ENCODE measurements around the gene WDR18.
A peak's percentile ranks its signal among the peaks of the same experiment; 100 is the strongest.

WDR18 gene

GRCh38 chr19:943551-944170 lies 40.5 kb upstream of the WDR18 start:
- Histone ChIP-seq H3K36me3 (peaks cover 12% of the 10 kb centered on the region), H3K4me3 (ENCODE audit: low read depth, low read length) (no peak overlapping the region), H3K4me1 (peaks cover 20% of the 10 kb centered on the region), H3K9me3 (no peaks in the 10 kb centered on the region), H3K27me3 (no peaks in the 10 kb centered on the region)
- peak; percentile 6 for DNase-seq
- TF ChIP-seq, protein P1, sequence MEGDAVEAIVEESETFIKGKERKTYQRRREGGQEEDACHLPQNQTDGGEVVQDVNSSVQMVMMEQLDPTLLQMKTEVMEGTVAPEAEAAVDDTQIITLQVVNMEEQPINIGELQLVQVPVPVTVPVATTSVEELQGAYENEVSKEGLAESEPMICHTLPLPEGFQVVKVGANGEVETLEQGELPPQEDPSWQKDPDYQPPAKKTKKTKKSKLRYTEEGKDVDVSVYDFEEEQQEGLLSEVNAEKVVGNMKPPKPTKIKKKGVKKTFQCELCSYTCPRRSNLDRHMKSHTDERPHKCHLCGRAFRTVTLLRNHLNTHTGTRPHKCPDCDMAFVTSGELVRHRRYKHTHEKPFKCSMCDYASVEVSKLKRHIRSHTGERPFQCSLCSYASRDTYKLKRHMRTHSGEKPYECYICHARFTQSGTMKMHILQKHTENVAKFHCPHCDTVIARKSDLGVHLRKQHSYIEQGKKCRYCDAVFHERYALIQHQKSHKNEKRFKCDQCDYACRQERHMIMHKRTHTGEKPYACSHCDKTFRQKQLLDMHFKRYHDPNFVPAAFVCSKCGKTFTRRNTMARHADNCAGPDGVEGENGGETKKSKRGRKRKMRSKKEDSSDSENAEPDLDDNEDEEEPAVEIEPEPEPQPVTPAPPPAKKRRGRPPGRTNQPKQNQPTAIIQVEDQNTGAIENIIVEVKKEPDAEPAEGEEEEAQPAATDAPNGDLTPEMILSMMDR (IDR thresholded peaks at IDR 0.05; ENCODE audit: low read depth, low read length), result no peak

GRCh38 chr19:944171-944567 lies 40.0 kb upstream of the WDR18 start:
- H3K27me3 ChIP-seq, result no peaks in the 10 kb centered on the region
- DNase-seq, result peak; percentile 93
- H3K4me1 ChIP-seq, result peaks cover 20% of the 10 kb centered on the region
- TF ChIP-seq, protein P1 (IDR thresholded peaks at IDR 0.05; ENCODE audit: low read depth, low read length), result no peak
- H3K36me3 ChIP-seq, result peaks cover 12% of the 10 kb centered on the region
- H3K4me3 ChIP-seq (ENCODE audit: low read depth, low read length), result peak overlapping the region; percentile 49
- no peaks in the 10 kb centered on the region for H3K9me3 ChIP-seq

DNA sequence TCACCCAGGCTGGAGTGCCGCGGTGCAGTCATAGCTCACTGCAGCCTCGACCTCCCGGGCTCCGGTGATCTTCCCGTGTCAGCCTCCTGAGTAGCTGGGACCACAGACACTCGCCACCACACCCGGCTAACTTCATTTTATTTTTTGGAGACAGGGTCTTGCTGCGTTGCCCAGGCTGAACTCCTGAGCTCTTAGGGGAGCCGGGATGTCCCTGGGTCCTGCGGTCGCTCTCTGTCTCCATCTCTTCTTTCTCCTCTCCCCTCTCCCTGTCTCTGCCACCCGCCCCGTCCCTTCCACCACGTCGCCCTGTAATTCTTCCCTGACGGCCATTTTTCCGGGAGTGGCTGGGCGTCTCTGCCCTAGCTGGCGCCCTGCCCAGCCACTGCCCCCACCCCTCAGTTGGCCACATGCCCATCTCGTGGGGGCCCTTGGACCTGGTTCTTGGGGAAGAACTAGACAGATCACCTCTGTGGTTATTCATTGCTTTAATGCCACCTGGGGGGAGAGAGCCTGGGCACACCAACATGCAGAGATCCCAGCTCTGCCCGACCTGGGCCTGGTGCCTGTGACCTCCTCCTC lies 39.4 kb upstream of the WDR18 start:
- Histone ChIP-seq H3K9me3 (no peaks in the 10 kb centered on the region), H3K27me3 (no peaks in the 10 kb centered on the region), H3K4me3 (ENCODE audit: low read depth, low read length) (peak overlapping the region; percentile 49), H3K4me1 (peaks cover 18% of the 10 kb centered on the region), H3K36me3 (peaks cover 12% of the 10 kb centered on the region)
- DNase-seq, result peak; percentile 70
- TF ChIP-seq, protein P1 (IDR thresholded peaks at IDR 0.05; ENCODE audit: low read depth, low read length), result no peak

DNA sequence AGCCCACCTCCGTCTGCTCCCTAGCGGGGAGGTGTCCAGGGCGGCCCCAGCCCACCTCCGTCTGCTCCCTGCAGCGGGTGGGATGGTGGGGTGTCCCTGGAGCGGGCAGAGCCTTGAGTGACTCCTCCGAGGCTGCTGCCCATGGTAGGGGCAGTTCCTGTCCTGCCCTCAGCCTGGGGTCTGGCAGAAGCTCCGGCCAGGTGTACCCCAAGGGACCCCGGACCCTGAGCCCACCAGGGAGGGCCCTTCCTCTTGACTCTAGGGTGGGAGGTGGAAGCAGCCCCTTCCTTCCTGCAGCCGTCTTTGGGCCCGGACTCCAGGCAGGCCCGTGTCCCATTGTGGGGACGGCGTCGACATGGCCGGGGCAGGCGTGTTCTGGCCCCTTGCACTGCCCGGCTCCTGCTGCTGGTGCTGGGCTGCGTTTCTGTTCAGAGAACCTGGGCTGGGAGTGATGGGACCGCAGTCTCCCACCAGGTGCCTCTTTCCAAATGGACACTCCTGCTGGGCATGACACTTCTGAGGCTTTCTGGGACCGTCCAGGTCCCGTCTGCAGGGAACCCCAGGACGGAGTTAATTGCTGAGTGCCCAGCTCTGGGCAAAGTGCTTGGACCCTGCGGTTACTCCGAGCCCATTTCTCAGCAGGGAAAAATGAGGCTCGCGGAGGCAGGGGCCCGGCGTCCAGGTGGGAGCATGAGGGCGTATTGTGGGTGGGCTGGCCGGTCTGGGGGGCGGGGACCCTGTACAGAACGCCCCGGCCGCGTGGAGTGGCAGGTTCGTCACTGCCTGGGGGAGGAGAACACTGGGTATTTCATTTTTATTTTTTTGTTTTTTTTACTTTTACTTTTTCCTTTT lies 38.5 kb upstream of the WDR18 start:
- no peak for DNase-seq
- TF ChIP-seq, protein P1 (IDR thresholded peaks at IDR 0.05; ENCODE audit: low read depth, low read length), result no peak
- H3K4me3 ChIP-seq (ENCODE audit: low read depth, low read length), result no peak overlapping the region
- H3K36me3 ChIP-seq, result peaks cover 12% of the 10 kb centered on the region
- no peaks in the 10 kb centered on the region for H3K27me3 ChIP-seq
- peaks cover 9% of the 10 kb centered on the region for H3K4me1 ChIP-seq
- H3K9me3 ChIP-seq, result no peaks in the 10 kb centered on the region

GRCh38 chr19:947090-947706 lies 36.9 kb upstream of the WDR18 start:
- TF ChIP-seq, protein P1 (IDR thresholded peaks at IDR 0.05; ENCODE audit: low read depth, low read length), result no peak
- Histone ChIP-seq H3K9me3 (no peaks in the 10 kb centered on the region), H3K4me3 (ENCODE audit: low read depth, low read length) (no peak overlapping the region), H3K27me3 (no peaks in the 10 kb centered on the region), H3K36me3 (peaks cover 12% of the 10 kb centered on the region), H3K4me1 (peaks cover 5% of the 10 kb centered on the region)
- DNase-seq, result no peak
